SK-N-SH (cell line): ENCODE data around the gene JPH3. TPM values are rescaled to one million over a fixed set of nuclear protein-coding genes. Genes with fewer than 3 reads are reported as not detected.

Experiments used
- CTCF ChIA-PET: fragments of 300-600, 350-600 bp; formaldehyde crosslinking; extraction: SDS; loops from one replicate; lab custom pipeline; 2021; lab: Yijun Ruan, JAX
- POLR2A ChIA-PET: fragments of 350-600 bp; sonication (Branson Sonifier 250); formaldehyde crosslinking; extraction: SDS; loops from one replicate; lab custom pipeline; 2020; ENCODE audit warnings: antibody characterized with exemption, inconsistent platforms; lab: Yijun Ruan, JAX
- DNase-seq: peaks from one replicate; pipeline ENCODE4 v3.0.0; 2012
- H2AFZ ChIP-seq: fragments of 200-600 bp; sonication (generic); 2 replicates; pipeline ENCODE4 v1.8.1; 2016; ENCODE audit warnings: antibody characterized with exemption, mild to moderate bottlenecking, low read depth
- H3F3A ChIP-seq: fragments of 200-600 bp; sonication (generic); replicated peaks from 2 replicates; pipeline ENCODE3; 2016; ENCODE audit warnings: antibody characterized with exemption, mild to moderate bottlenecking; ENCODE audit not compliant: insufficient read depth
- H3K27ac ChIP-seq, 2 experiments: fragments of 200-500 bp in 1 of 2; fragments of 200-600 bp in 1 of 2; sonication (Bioruptor generic) in 1 of 2; sonication (generic), shearing (Covaris generic) in 1 of 2; 2 replicates each; pipeline versions ENCODE4 v1.5.1 to v1.6.1; 2014 to 2016; ENCODE audit warnings: low read depth in 2 of 2, inconsistent platforms in 1 of 2, low read length in 1 of 2, mild to moderate bottlenecking in 1 of 2, mixed read lengths in 1 of 2
- H3K27me3 ChIP-seq: fragments of 200-600 bp; sonication (generic), shearing (Covaris generic); 2 replicates; pipeline ENCODE4 v1.6.1; 2016; ENCODE audit warnings: mixed run types; ENCODE audit not compliant: insufficient read depth
- H3K36me3 ChIP-seq, 2 experiments: fragments of 200-500 bp in 1 of 2; fragments of 200-600 bp in 1 of 2; sonication (Bioruptor generic) in 1 of 2; sonication (generic) in 1 of 2; replicated peaks in 1 of 2; 2 replicates each; pipeline versions ENCODE3 to v1.5.1; 2014 to 2016; ENCODE audit warnings: low read length in 1 of 2, mild to moderate bottlenecking in 1 of 2; ENCODE audit not compliant: insufficient read depth in 2 of 2, control insufficient read depth in 1 of 2
- H3K4me1 ChIP-seq, 2 experiments: fragments of 200-500 bp in 1 of 2; fragments of 200-600 bp in 1 of 2; sonication (Bioruptor generic) in 1 of 2; sonication (generic), shearing (Covaris generic) in 1 of 2; 2 replicates each; pipeline versions ENCODE4 v1.5.1 to v1.6.1; 2014 to 2016; ENCODE audit warnings: low read depth in 1 of 2, low read length in 1 of 2, mixed run types in 1 of 2; ENCODE audit not compliant: insufficient read depth in 2 of 2, control insufficient read depth in 1 of 2
- H3K4me2 ChIP-seq: fragments of 200-600 bp; sonication (generic), shearing (Covaris generic); 2 replicates; pipeline ENCODE4 v1.6.1; 2017; ENCODE audit warnings: mixed run types
- H3K4me3 ChIP-seq, 2 experiments: fragments of 200-500 bp in 1 of 2; fragments of 200-600 bp in 1 of 2; sonication (Bioruptor generic) in 1 of 2; sonication (generic), shearing (Covaris generic) in 1 of 2; 2 replicates each; pipeline versions ENCODE4 v1.5.1 to v1.8.1; 2014 to 2016; ENCODE audit warnings: low read depth in 2 of 2, inconsistent platforms in 1 of 2, low read length in 1 of 2, mild to moderate bottlenecking in 1 of 2, mixed read lengths in 1 of 2, moderate library complexity in 1 of 2
- H3K79me2 ChIP-seq: fragments of 200-600 bp; sonication (generic); 2 replicates; pipeline ENCODE4 v1.8.1; 2017; ENCODE audit warnings: mild to moderate bottlenecking; ENCODE audit not compliant: insufficient read depth
- H3K9ac ChIP-seq: fragments of 200-600 bp; sonication (generic); 2 replicates; pipeline ENCODE4 v1.6.1; 2017; ENCODE audit warnings: mixed run types
- H3K9me2 ChIP-seq: fragments of 200-600 bp; sonication (generic); 2 replicates; pipeline ENCODE4 v1.6.1; 2017; ENCODE audit warnings: mixed run types
- H3K9me3 ChIP-seq: fragments of 200-600 bp; sonication (generic); 2 replicates; pipeline ENCODE4 v1.6.1; 2017; ENCODE audit warnings: mixed run types, mild to moderate bottlenecking, moderate library complexity
- H4K20me1 ChIP-seq: fragments of 200-600 bp; sonication (generic); 2 replicates; pipeline ENCODE4 v1.6.1; 2017; ENCODE audit warnings: mild to moderate bottlenecking, mixed run types; ENCODE audit not compliant: insufficient read depth
- CHD2 ChIP-seq: fragments of 150-350 bp; IDR thresholded peaks from 2 replicates; pipeline ENCODE4 v1.6.1; 2018; ENCODE audit warnings: low read length; ENCODE audit not compliant: partially characterized antibody
- ELF1 ChIP-seq: IDR thresholded peaks from 2 replicates; pipeline ENCODE4 v1.4.0; 2012
- FOSL2 ChIP-seq: IDR thresholded peaks from 2 replicates; pipeline ENCODE4 v1.4.0; 2012; ENCODE audit warnings: low read depth, mild to moderate bottlenecking, moderate library complexity, borderline replicate concordance
- FOXJ3 ChIP-seq: sonication (generic); formaldehyde crosslinking; IDR thresholded peaks from 2 replicates; pipeline ENCODE4 v1.5.1; 2020; ENCODE audit warnings: mild to moderate bottlenecking, missing genetic modification reagents
- MAX ChIP-seq: IDR thresholded peaks from 2 replicates; pipeline ENCODE4 v1.4.0; 2012; ENCODE audit warnings: low read depth
- MXI1 ChIP-seq: IDR thresholded peaks from 2 replicates; pipeline ENCODE4 v1.6.1; 2012; ENCODE audit warnings: mild to moderate bottlenecking, low read depth, low read length, improper control_type of control experiment
- NFIC ChIP-seq: IDR thresholded peaks from 2 replicates; pipeline ENCODE4 v1.4.0; 2012; ENCODE audit warnings: borderline replicate concordance
- NRF1 ChIP-seq: IDR thresholded peaks from 2 replicates; pipeline ENCODE4 v1.6.1; 2012; ENCODE audit warnings: low read depth, mild to moderate bottlenecking, low read length
- RAD21 ChIP-seq: IDR thresholded peaks from 2 replicates; pipeline ENCODE4 v1.6.1; 2012; ENCODE audit warnings: mild to moderate bottlenecking, low read length
- RCOR1 ChIP-seq: fragments of 150-350 bp; IDR thresholded peaks from 2 replicates; pipeline ENCODE4 v1.6.1; 2017; ENCODE audit warnings: antibody characterized with exemption, low read length
- RFX5 ChIP-seq: IDR thresholded peaks from 2 replicates; pipeline ENCODE4 v1.6.1; 2012; ENCODE audit warnings: mild to moderate bottlenecking, improper control_type of control experiment, low read length
- RXRA ChIP-seq: IDR thresholded peaks from 2 replicates; pipeline ENCODE4 v1.4.0; 2012; ENCODE audit warnings: low read depth, mild to moderate bottlenecking, borderline replicate concordance
- YY1 ChIP-seq: IDR thresholded peaks from 2 replicates; pipeline ENCODE4 v1.4.0; 2012; ENCODE audit warnings: low read depth, mild to moderate bottlenecking
- ZBTB33 ChIP-seq: IDR thresholded peaks from 2 replicates; pipeline ENCODE4 v1.4.0; 2012; ENCODE audit warnings: low read depth, borderline replicate concordance
- WGBS: methylation state at CpG from one replicate; pipeline ENCODE4 v1.1.6; 2017; ENCODE audit warnings: low lambda C conversion rate; 5-methylcytosine and 5-hydroxymethylcytosine counted together
- polyA plus RNA-seq, 3 experiments: library from polyadenylated mRNA; depleted of rRNA; stranded (reverse); fragments of >200 nt; gene quantifications; 2 replicates each; pipeline ENCODE4 v1.2.3, GENCODE V29; 2012
- TF ChIP-seq, protein P1 (sequence below): fragments of 150-350 bp; IDR thresholded peaks from 2 replicates; pipeline ENCODE4 v1.6.1; 2017; ENCODE audit warnings: antibody characterized with exemption, low read length, low read depth, borderline replicate concordance
- TF ChIP-seq, protein P2 (sequence below): fragments of 150-350 bp; IDR thresholded peaks from 2 replicates; pipeline ENCODE4 v1.6.1; 2016; ENCODE audit warnings: mild to moderate bottlenecking, low read depth, low read length
- TF ChIP-seq, protein P3 (sequence below): IDR thresholded peaks from 2 replicates; pipeline ENCODE4; 2012
- TF ChIP-seq, protein P4 (sequence below): IDR thresholded peaks from 2 replicates; pipeline ENCODE4 v1.4.0; 2012; ENCODE audit warnings: low read depth, borderline replicate concordance

JPH3 gene
- polyA plus RNA-seq, 1 of the 3 experiments (the other 2 are of a cell fraction) = 0.25 TPM

DNA sequence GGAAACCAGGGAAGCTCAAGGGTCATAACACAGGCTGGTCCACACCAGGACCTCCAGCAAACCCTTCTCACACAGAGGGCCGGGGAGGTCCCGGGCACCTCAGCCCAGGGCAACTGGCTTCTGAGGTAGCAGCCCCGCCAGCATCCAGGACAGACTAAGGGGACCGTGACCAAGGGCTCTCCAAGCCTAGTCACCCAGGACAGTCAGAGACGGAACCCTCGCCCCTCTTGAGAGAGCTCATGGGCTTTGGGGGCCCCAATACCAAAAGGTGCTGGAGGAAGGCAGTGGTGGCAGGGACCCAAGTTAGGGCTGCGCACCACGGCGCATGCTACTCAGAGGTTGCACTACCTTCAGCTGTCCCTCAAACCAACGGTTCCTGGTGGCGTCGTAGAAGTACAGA is 108.6 kb downstream of the JPH3 start:
- 100% methylated on average over 7 of the region's 12 CpGs for WGBS
- H3K79me2 ChIP-seq = no peaks in the 10 kb centered on the region

GRCh38 chr16:87712184-87712762 is 110.0 kb downstream of the JPH3 start:
- DNase-seq = no peak
- 95% methylated on average over 10 of the region's 14 CpGs for WGBS
- Histone ChIP-seq H2AFZ (no peak overlapping the region), H3K27me3 (no peaks in the 10 kb centered on the region), H4K20me1 (no peaks in the 10 kb centered on the region), H3F3A (no peaks in the 10 kb centered on the region), H3K4me2 (no peak overlapping the region), H3K4me1 (no peaks in the 10 kb centered on the region; a peak in 1 of 4 replicates), H3K27ac (no peak overlapping the region), H3K9me3 (no peaks in the 10 kb centered on the region), H3K9me2 (no peaks in the 10 kb centered on the region), H3K36me3 (peaks cover 0 to 73% of the 10 kb centered on the region in 2 experiments), H3K9ac (no peak overlapping the region), H3K79me2 (no peaks in the 10 kb centered on the region), H3K4me3 (no peak overlapping the region)
- ChIA-PET CTCF (interaction anchor here (0.7 kb wide), 1 partner anchor 118 kb away, joined by 3 read pairs; no protein-coding TSS in a partner anchor), POLR2A (no interaction called here)
- TF ChIP-seq FOSL2 (no peak), RAD21 (no peak), RCOR1 (no peak), ZBTB33 (no peak), CHD2 (no peak), YY1 (no peak)
- TF ChIP-seq, protein P1, sequence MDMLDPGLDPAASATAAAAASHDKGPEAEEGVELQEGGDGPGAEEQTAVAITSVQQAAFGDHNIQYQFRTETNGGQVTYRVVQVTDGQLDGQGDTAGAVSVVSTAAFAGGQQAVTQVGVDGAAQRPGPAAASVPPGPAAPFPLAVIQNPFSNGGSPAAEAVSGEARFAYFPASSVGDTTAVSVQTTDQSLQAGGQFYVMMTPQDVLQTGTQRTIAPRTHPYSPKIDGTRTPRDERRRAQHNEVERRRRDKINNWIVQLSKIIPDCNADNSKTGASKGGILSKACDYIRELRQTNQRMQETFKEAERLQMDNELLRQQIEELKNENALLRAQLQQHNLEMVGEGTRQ = no peak
- TF ChIP-seq, protein P2, sequence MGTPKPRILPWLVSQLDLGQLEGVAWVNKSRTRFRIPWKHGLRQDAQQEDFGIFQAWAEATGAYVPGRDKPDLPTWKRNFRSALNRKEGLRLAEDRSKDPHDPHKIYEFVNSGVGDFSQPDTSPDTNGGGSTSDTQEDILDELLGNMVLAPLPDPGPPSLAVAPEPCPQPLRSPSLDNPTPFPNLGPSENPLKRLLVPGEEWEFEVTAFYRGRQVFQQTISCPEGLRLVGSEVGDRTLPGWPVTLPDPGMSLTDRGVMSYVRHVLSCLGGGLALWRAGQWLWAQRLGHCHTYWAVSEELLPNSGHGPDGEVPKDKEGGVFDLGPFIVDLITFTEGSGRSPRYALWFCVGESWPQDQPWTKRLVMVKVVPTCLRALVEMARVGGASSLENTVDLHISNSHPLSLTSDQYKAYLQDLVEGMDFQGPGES = no peak
- TF ChIP-seq, protein P3, sequence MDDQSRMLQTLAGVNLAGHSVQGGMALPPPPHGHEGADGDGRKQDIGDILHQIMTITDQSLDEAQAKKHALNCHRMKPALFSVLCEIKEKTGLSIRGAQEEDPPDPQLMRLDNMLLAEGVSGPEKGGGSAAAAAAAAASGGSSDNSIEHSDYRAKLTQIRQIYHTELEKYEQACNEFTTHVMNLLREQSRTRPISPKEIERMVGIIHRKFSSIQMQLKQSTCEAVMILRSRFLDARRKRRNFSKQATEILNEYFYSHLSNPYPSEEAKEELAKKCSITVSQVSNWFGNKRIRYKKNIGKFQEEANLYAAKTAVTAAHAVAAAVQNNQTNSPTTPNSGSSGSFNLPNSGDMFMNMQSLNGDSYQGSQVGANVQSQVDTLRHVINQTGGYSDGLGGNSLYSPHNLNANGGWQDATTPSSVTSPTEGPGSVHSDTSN = no peak
- TF ChIP-seq, protein P4, sequence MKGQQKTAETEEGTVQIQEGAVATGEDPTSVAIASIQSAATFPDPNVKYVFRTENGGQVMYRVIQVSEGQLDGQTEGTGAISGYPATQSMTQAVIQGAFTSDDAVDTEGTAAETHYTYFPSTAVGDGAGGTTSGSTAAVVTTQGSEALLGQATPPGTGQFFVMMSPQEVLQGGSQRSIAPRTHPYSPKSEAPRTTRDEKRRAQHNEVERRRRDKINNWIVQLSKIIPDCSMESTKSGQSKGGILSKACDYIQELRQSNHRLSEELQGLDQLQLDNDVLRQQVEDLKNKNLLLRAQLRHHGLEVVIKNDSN = no peak

More for the DNA sequence above, 108.6 kb downstream of the JPH3 start:
- no peaks in the 10 kb centered on the region for H4K20me1 ChIP-seq
- H2AFZ ChIP-seq = no peak overlapping the region
- no peak overlapping the region for H3K4me2 ChIP-seq
- no peak for DNase-seq
- no peaks in the 10 kb centered on the region for H3K9me3 ChIP-seq
- TF ChIP-seq, protein P2 = no peak
- TF ChIP-seq MXI1 = no peak
- TF ChIP-seq MAX = no peak
- TF ChIP-seq ELF1 = no peak
- TF ChIP-seq, protein P1 = no peak
- no peak for TF ChIP-seq FOXJ3
- no peak for TF ChIP-seq CHD2
- no peak for TF ChIP-seq NFIC
- TF ChIP-seq NRF1 = no peak
- no peak for TF ChIP-seq YY1
- no peak for TF ChIP-seq RFX5
- no peak for TF ChIP-seq RXRA
- H3K27ac ChIP-seq = no peak overlapping the region
- ChIA-PET POLR2A (no interaction called here), CTCF (interaction anchor here (1.3 to 1.7 kb wide), 4 partner anchors 8 to 122 kb away, joined by 3 to 4 read pairs (median 4); no protein-coding TSS in a partner anchor)
- H3K36me3 ChIP-seq = peaks cover 0 to 78% of the 10 kb centered on the region in 2 experiments
- H3F3A ChIP-seq = no peaks in the 10 kb centered on the region
- H3K9me2 ChIP-seq = no peaks in the 10 kb centered on the region
- no peaks in the 10 kb centered on the region for H3K27me3 ChIP-seq
- H3K4me3 ChIP-seq = no peak overlapping the region
- no peaks in the 10 kb centered on the region; a peak in 1 of 4 replicates for H3K4me1 ChIP-seq
- H3K9ac ChIP-seq = no peak overlapping the region
